ENCODE data around the gene TMEM94.
"Not testable (repeated sequence)": the region's sequence is repeated elsewhere in the genome, so short reads cannot be mapped to it uniquely, and the experiment has no call there.

Gene TMEM94

DNA sequence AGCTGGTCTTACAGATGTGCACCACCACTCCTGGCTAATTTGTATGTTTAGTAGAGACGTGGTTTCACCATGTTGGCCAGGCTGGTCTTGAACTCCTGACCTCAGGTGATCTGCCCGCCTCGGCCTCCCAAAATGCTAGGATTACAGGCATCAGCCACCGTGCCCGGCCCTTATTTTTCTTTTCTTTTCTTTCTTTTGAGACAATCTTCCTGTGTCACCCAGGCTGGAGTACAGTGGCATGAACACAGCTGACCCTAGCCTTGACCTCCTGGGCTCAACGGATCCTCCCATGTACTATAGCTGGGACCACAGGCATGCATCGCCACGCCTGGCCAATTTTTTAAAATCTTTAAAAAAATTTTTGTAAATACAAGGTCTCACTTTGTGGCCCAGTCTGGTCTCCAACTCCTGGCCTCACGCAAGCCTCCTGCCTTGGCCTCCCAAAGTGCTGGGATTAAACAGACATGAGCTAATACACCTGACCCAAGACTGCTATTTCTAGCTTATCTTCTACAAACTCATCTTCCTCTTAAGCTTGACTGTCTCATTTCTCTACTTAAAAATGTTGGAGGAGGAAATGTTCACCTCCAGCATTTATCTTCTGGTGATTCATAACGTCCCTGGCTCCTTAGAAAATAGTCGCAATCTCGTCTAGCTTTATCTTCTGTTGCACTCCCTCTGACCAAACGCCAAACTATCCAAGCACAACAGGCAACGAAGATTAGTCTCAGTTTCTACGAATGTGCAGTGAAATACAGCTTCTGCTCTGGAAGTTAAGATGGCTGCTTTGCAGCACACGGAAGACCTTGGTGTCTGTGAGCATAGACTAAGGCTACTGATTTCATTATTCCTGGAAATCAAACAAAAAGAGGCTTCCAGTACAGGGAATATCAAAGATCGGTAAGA lies 8.2 kb upstream of the TMEM94 start:
- no peak for DNase-seq

DNA sequence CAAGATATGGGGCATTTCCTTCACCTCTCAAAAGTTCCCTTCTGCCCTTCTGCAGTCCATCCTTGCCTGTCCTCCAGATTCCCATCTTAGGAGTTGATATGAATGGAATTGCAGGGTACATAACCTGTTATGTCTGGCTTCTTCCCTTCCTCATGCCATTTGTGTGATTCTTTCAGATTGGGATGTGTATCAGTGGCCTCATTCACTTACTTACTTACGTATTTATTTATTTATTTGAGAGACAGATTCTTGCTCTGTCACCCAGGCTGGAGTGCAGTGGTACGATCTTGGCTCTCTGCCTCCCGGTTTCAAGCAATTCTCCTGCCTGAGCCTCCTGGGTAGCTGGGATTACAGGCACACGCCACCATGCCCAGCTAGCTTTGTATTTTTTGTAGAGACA lies 6.2 kb upstream of the TMEM94 start:
- DNase-seq = no peak

DNA sequence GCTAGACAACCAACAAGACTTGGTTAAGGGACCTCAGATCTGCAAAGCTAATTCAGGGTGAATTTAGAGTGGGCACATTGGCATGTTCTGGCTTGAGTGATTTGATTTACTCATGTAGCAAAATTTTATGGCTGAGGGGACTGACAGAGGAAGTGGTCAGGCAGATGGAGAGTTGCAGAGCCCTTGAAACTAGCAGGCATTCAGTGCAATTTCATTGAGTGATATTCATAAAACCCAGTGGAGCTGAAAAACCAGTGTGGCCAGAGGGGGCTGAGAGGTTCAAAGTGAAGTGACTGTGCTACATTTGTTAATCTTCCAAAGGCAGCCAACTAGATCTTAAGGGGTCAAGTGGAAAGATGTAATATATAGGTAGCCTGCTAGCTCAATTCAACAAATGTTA lies 2.2 kb upstream of the TMEM94 start:
- no peak for DNase-seq

DNA sequence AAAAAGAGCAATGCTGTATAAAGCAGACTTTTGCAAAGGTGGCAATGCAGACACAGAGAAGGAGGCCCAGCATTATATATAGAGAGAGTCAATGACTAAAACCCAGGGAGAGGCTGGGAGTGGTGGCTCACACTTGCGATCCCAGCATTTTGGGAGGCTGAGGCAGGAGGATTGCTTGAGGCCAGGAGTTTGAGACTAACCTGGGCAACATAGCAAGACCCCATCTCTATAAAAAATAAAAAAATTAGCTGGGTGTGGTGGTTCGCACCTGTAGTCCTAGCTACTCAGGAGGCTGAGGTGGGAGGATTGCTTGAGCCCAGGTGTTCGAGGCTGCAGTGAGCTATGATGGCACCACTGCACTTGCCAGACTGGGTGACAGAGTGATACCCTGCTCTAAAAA lies 1.8 kb upstream of the TMEM94 start:
- DNase-seq = not testable (repeated sequence)

DNA sequence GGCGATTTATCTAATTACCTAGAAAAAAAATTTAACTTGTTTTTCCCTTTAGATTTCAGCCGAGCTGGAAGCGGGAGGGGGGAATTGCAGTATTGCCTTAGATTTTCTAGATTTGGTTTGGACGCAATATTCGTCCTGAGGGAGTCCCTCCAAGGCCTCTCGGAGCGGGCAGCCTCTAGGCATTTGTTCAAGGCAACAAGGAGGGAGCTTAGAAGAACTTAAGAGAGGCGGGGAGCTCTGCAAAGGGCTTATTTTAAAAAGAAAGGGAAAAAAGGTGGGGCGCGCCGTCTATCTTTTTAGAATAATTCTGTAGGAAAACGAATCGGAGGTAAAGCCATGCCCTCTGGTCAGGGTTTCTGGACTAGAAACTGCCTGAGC lies 407 bp upstream of the TMEM94 start:
- no peak for DNase-seq

DNA sequence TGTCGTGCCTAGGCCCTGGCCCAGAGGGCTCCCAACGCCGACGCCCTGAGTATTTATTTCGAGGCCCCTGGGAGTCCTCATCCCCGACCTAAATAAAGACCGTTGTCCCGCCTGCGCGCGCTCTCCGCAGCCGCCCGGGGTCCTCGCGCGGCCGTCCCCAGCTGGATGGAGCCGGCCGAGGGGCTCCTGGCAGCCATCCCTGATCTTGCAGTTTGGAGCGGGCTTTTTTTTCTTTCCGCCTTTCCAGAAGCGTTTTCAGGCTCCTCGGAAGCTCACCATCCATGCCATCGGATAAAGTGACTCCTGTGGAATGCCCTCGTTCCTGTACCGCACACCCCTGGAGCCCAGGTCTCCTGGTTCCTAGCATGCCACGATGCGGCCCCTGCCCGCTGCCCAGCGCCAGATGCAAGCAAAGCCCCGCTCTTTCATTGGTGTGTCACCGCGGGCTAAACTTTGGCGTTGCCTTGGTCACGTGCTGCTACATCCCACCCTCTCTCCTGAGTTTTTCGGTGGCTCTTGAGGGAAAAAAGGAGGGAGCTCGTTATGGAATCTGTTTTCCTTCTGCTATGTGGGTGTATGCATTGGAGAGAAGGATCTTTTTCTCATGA lies 716 bp downstream of the TMEM94 start:
- no peak for DNase-seq

DNA sequence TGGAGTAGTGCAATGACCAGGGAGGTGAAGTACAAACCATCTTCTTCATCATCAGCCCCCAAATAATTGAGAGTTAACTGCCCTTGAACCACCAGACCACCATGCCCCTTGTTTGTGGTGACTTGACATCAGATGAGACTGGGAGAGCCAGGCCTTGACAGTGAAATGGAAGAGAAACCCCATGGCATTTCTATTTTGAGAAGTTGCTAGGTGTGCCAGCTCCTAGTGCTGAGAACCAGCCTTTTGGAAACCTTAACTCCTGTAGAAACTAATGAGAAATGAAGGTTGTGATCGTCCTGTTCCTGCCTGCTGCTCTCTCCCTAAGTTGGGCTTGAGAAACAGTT lies 2.8 kb downstream of the TMEM94 start:
- no peak for DNase-seq

DNA sequence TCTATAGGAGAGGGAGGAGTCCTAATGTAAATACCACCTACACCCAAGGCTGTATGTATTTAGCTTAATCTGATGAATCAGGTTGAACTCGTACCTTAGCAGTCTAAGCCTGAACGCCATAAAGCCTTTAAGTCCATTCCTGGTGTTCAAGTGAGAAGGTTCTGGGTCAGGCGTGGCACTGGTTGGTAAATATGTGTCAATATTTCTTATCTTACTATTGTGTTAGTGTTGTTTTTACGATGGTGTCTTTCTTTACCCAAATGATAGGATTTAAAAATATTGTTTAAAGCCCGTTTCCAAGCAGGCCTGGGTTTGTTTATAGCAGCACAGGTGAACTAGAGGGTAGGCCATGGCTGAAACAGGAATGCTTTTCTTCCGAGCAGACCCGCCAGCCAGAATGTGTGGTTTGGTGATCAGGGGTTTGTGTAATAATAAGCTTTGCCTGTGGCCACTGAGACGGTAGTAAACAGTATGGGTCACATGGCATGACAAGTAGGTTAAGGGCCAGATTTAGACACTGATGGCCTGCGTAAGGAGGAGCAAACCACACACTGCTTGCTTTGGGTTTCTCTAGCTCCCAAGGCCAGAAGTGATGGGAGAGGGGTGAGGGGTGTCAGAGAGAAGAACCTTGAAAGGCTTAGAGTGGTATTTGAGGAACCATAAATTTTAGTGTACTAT lies 3.3 kb downstream of the TMEM94 start:
- no peak for DNase-seq

DNA sequence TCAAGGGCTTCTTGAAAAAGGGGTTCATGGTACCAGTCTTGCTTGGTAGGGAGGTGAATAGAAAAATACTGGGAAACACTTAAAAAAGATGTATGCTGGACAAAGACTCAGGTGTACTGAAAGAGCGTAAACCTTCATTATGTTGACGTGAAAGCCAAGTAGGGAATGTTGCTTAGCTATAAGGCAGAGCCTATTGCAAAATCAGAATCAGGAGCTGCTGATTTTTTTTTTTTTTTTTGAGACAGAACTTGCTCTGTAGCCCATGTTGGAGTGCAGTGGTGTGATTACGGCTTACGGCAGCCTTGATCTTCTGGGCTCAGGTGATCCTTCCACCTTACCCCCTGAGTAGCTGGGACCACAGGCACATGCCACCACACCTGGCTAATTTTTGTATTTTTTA lies 3.9 kb downstream of the TMEM94 start:
- no peak for DNase-seq

DNA sequence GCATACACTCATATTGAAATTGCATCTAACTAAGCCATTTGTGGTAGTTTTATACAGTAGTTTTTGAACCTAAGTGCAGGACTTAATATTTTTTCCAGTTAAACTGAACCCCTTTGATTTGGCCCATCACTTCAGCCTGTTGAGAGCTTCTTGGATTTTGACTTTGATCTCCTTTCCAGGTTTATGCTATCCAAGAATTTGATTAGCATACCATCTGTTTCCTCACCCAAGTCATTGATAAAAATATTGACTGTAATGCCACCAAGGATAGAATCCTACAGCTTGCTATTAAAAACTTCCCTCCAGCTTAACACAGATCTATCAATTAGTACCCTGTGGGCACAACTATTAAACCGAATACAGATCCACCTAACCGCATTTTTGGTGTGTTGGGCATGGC lies 7.2 kb downstream of the TMEM94 start:
- no peak for DNase-seq

DNA sequence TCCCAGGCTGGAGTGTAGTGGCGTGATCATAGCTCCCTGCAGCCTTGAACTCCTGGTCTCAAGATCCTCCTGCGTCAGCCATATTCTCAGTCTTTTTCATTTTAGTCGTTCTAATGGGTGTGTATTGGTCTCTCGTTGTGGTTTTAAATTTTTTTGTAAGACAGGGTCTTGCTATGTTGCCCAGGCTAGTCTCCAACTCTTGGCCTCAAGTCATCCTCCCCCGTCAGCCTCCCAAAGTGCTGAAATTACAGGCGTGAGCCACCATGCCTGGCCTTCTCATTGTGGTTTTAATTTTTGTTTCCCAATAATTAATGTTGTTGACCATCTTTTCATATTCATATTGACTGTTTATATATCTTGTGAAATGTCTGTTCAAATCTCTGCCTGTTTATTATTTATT lies 8.6 kb downstream of the TMEM94 start:
- DNase-seq = no peak

DNA sequence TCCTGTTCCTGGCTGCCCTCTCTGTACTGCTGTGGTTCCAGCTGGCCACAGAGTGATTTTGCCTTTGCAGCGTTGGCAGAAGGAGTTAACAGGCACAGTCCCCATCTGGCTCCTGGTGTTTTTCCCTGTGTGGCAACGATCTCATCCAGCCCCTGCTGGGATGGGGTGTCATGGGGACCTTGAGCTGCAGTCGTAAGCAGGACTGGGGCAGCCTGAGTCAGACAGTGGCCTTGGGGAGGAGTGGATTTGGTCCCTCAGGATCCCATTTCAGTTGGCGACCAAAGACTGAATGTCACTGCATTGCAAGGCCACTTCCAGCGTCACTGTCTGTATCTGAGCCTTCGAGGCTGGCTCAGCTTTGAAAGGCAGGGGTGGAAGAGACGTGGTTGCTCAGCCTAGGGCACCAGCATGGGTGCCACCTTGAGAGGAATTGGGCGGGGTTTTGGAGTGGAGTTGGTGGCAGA lies 11.9 kb downstream of the TMEM94 start:
- no peak for DNase-seq

DNA sequence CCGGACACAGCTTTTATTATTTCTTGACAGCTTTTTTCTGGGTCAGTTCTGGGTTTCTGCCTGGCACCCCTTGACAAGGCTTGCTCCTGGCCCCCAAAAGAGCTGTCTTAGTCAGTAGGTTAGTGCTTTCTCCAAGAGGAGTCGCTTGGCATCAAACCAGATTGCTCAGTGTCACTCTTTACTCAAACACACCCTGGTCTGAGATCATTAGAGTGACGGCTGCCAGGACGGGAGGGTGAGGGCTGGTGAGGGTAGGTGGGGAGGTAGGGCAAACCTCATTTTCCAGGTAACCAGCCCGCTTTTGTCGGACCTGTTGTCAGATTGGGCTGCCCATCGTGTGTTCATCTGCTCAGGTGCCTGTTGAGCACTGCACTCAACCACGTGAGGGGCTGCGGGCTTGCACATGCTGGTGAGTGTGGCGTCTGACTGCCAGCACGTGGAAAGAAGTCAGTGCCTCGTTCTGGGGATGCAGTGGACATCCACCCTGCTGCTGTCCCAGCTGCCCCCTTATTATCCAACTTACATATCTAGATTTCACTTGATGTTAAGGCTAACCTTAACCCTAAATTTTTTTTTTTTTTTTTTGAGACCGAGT lies 12.4 kb downstream of the TMEM94 start:
- DNase-seq = no peak

DNA sequence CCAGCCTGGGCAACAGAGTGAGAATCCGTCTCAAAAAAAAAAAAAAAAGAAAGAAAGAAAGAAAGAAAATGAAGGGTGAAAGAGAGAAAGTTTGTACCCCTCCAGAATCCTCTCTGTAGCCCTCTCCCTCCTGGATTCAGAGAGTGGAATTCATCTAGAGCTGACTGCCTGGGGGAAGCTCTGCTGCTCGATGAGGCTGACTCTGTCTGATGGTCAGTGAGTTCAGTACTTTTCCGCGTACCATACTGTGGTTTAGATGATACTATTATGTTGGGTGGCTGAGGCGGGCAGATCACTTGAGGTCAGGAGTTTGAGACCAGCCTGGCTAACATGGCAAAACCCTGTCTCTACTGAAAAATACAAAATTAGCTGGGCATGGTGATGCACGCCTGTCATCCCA lies 14.8 kb downstream of the TMEM94 start:
- DNase-seq = no peak

DNA sequence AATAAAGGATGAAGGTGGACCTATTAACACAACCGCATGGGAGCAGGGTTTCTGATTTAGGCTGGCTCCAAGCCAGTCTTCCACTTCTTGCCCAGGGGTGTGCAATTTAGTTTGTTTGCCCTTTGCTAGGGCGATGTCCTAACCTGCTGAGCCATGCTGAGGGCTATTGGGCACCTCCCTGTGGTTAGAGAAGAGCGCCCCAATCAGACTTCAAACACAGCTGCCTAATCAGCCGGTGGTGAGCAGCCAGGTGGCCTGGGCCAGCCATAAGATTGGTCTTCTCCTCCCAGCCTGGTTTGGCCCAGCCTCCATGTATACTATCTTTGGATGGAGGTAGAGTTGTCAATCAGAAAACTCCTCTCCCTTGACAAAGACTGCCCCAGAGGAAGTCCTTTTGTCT lies 15.7 kb downstream of the TMEM94 start:
- DNase-seq = peak; percentile 98

DNA sequence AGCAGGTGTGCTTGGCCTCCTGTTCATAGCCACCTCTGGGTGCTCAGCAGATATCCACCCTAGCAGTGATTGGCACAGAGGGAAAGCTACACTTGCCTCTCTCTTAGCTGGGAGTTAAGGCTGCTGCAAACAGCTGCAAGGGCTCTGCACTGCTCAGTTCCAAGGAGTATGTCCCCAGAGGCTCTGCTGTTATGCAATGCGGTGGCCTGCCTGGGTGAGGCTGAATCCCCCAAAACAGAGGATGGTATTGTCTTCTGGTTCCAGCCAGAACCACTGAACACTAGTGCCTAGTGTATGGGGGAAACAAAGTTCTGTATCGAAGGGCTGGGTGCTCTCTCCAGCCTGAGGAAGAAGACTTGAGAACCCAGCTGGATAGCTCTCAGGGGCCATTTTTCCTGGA lies 16.8 kb downstream of the TMEM94 start:
- DNase-seq = no peak

DNA sequence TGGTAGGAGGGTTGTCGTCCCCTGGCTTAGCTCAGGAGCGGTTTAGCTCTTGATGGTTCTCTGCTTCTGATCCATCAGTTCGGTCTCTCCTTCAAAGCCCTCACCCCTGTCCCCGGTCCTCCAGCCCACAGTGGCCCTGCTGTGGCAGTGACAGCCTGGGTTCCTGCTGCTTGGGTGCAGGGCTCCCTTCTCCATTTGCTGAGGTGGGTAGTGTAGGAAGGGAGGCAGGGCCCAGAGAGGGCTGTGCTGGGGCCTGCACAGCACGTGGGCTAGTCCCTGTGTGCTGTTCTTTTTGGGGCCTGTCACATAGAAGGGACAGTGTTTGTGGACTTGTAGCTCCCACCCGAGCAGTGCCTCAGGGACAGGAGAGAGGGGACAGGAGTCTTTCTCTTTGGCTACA lies 18.3 kb downstream of the TMEM94 start:
- no peak for DNase-seq

DNA sequence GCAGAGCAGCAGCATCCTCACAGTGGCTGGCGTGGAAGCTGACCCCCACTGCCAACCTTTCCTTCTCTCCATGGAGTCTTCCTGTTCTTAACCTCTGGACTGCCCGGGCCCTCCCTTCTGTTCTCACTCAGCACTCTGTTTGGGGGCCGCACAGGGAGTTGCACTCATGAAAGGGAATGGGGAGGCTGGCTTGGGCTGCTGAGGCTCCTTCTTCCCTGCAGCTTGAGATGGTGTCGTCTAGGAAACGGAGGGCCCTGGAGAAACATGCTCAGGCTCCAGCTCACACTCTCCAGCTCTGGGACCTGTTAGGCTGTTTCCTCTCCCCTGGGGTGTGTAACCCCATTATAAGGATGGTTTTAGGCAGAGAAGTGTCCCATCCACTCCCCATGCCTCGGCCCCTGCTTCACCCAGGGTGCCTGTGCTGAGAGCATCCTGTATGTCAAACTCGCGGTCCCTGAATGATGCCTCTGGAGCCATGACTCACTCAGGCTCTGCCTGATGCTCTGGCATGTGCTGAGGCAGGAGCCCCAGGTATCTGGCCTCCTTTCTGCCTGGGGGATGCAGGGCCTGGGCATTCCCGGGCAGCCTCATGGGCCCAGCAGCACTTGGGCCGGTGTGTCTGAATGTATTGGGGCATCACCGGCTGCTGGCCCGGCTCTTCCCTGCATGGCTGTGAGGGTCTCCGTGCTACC lies 18.9 kb downstream of the TMEM94 start:
- no peak for DNase-seq

DNA sequence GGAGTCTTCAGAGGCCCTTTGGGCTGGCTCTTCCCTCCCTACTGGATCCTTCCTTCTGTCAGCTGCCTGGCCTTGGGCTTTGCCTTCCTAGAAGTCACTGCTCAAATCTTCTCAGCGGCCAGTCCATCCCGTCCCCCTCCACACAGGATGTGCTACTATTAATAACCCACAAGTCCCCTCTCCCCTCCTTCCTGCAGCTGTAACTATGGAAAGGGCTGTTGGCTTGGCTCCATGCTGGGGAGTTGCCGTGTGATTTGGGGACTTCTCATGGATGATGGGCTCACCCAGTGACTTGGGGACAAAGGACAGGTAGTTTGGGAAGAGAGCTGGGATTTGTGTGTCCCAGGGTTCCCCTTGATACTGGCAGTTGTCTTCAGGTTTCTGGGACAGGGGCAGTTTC lies 19.4 kb downstream of the TMEM94 start:
- no peak for DNase-seq

DNA sequence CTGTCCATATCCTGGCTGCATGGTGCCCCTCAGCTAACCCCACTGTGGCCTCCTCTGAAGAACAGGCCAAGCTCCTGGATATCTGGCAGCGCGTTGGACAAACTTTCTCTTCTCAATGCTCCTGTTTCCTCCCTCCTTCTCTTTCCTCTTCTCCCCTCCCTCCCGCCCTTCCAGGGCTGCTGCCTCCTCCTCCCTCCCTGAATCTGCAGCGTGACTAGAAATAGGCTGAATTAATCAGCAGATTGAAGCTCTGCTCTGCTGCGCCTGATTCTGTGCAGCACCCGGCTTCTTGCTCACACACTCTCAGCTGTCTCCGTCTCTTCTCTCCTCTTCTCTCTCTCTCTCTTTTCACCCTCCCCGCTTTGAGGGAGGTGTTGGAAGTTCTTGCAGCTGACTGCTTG lies 19.8 kb downstream of the TMEM94 start:
- DNase-seq = no peak

DNA sequence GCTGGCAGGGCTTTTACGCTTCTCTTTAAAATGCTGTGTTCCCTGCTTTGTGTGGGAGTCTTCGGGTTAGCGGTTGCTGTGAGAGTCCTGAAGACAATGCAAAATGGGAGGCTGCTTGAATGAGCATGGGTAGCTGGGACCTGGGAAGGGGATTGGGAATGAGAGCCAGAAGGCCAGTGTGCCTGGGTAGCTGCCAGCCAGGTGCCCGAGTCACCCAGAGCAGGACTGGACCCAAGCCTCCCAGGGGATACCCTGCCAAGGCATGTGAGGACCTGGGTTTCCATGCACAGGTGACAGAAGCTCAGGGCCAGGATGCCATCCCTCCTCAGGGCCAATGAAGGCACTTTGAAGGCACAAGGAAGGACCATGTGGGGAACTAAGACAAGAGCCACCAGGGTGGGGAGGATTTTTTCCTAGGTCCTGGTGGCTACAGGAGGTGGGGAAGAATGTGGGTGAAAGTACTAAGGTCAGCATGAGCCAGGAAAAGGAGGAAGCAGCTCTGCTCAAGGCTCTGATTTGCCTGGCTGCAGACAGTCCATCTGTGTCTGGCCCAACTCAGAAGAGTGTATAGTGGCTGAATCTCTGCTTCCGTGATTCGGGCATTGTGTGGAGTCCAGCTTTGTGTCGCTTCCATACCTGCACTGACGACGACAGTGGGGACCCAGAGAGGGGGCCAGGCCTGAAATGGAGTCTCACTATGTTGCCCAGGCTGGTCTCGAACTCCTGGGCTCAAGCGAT lies 20.5 kb downstream of the TMEM94 start:
- DNase-seq = no peak

DNA sequence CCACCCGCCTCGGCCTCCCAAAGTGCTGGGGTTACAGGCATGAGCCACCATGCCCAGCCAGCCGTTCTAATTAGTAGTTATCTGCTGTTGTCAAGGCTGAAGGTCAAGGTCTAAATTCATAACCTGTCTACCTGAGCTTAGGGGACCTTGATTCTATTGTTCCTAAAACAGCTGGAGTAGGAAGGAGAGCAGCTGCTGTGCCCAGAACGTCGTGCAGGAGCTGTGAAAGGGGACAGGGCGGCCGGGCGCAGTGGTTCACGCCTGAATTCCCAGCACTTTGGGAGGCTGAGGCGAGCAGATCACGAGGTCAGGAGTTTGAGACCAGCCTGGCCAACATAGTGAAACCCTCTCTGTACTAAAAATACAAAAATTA lies 21.0 kb downstream of the TMEM94 start:
- not testable (repeated sequence) for DNase-seq

DNA sequence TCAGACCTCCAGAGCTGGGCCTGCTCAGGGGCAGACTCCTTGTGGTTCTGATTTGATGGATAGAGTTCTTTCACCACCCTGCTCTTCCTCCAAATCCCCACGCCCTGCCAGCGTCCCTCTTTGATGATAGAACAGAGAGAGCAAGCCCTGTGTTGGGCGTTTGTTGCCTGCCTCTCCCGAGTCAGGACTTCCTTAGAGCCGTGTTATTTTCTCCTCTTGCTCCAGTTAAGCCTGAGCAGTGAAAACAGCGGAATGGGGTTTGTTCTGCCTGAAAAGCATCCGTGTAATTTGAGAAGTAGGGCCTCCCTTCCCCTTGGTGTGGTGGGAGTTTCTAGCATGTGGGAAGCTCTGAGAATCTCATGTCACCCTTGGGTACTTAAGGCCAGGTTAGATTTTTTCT lies 22.1 kb downstream of the TMEM94 start:
- DNase-seq = no peak
